ENCODE results near the gene SURF6. TPM values are rescaled to one million over a fixed set of nuclear protein-coding genes. Genes with fewer than 3 reads are reported as not detected.

Gene SURF6
- total RNA-seq, 1 donor from 2014 or later = 21.7 TPM

DNA sequence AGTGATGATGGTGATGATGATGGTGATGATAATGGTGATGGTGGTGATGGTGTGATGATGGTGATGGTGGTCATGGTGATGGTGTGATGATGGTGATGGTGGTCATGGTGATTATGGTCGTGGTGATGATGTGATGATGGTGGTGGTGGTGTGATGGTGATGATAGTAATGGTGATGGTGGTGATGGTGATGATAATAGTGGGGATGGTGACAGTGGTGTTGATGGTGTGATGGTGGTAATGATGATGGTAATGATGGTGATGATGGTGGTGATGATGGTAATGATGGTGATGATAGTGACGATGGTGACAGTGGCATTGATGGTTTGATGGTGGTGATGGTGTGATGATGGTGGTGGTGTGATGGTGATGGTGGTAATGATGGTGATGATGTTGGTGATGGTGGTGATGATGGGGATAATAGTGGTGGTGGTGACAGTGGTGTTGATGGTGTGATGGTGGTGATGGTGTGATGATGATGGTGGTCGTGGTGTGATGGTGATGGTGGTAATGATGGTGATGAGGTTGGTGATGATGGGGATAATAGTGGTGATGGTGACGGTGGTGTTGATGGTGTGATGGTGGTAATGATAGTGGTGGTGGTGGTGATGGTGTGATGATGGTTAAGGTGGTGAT, 46.6 kb upstream of the SURF6 start:
- no peaks in the 10 kb centered on the region for H3K36me3 Mint-ChIP-seq (ENCODE audit: low read depth, unreplicated experiment)
- H3K9me3 Mint-ChIP-seq (ENCODE audit: unreplicated experiment) = no peaks in the 10 kb centered on the region
- H3K27me3 Mint-ChIP-seq (ENCODE audit: unreplicated experiment) = peaks cover 2% of the 10 kb centered on the region
- H3K4me3 Mint-ChIP-seq (ENCODE audit: unreplicated experiment) = no peak overlapping the region
- H3K4me1 Mint-ChIP-seq (ENCODE audit: unreplicated experiment) = peaks cover 5% of the 10 kb centered on the region
- DNase-seq (ENCODE audit: low spot score) = no peak
- TF ChIP-seq, protein P1, sequence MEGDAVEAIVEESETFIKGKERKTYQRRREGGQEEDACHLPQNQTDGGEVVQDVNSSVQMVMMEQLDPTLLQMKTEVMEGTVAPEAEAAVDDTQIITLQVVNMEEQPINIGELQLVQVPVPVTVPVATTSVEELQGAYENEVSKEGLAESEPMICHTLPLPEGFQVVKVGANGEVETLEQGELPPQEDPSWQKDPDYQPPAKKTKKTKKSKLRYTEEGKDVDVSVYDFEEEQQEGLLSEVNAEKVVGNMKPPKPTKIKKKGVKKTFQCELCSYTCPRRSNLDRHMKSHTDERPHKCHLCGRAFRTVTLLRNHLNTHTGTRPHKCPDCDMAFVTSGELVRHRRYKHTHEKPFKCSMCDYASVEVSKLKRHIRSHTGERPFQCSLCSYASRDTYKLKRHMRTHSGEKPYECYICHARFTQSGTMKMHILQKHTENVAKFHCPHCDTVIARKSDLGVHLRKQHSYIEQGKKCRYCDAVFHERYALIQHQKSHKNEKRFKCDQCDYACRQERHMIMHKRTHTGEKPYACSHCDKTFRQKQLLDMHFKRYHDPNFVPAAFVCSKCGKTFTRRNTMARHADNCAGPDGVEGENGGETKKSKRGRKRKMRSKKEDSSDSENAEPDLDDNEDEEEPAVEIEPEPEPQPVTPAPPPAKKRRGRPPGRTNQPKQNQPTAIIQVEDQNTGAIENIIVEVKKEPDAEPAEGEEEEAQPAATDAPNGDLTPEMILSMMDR (IDR thresholded peaks at IDR 0.05; ENCODE audit: unreplicated experiment) = no peak
- H3K27ac Mint-ChIP-seq (ENCODE audit: unreplicated experiment) = no peak overlapping the region

DNA sequence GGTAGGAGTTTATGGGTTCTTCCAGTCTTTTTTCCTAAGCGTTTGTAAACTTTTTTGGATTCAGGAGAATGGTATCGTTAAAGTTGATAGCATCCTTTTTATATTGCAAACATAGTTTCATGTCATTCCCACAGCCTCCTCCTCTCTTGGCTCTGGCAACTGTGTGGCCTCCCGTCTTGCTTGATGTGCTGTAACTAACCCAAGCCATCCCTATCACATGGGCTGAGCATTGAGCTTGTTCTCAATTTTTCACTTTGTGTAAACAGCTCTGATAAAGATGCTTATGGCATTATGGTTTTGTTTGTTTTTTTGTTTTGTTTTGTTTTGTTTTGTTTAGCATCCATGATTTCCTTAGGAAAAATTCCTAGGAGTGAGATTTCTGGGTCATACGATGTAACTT, 44.7 kb upstream of the SURF6 start:
- no peak for DNase-seq (ENCODE audit: low spot score)
- no peaks in the 10 kb centered on the region for H3K27me3 Mint-ChIP-seq (ENCODE audit: unreplicated experiment)
- H3K4me1 Mint-ChIP-seq (ENCODE audit: unreplicated experiment) = peaks cover 5% of the 10 kb centered on the region
- TF ChIP-seq, protein P1 (IDR thresholded peaks at IDR 0.05; ENCODE audit: unreplicated experiment) = no peak
- no peaks in the 10 kb centered on the region for H3K9me3 Mint-ChIP-seq (ENCODE audit: unreplicated experiment)
- H3K27ac Mint-ChIP-seq (ENCODE audit: unreplicated experiment) = no peak overlapping the region
- no peak overlapping the region for H3K4me3 Mint-ChIP-seq (ENCODE audit: unreplicated experiment)
- H3K36me3 Mint-ChIP-seq (ENCODE audit: low read depth, unreplicated experiment) = no peaks in the 10 kb centered on the region

DNA sequence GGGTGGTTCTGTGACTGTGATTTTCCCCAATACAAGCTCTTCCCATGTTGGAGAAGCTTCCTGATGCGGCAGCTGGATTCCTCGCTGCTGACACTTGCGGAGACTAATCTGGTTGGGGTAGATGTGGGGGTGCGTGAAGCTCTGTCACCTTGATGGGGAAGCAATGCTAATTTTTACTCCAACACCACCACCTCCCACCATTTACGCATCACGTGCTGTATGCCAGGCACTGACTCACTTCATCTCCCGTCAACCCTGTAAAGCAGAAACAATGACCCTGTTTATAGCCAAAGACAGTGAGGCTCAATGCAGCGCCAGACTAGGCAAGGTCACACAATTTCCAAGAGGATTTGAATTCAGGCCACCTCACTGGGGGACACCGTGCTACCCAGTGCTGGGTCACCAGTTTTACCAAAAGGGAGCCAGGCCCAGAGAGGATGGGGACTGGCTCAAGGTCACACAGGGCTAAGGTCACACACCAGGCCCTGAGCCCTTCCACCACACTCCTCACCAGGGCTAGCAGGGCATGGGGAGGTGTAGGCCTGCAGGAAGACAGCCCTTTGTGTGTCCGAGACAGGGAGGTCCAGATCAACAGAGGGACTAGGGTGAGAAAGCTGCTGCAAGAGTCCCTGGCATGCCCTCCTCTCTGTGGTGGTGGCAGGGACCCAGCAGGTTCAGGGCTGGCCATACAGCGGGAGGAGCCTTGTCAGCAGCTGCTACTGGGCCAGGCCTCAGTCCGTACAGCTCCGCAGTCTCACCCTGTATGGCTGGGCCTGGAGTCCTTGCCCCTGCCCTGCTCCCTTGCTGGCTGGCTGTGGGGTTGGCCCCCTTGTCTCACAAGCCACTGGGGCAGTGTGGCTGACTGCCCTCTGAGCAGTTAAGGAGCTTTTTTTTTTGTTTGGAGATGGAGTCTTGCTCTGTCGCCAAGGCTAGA, 43.4 kb upstream of the SURF6 start:
- Mint-ChIP-seq H3K36me3 (ENCODE audit: low read depth, unreplicated experiment) (no peaks in the 10 kb centered on the region), H3K9me3 (ENCODE audit: unreplicated experiment) (no peaks in the 10 kb centered on the region), H3K27ac (ENCODE audit: unreplicated experiment) (no peak overlapping the region), H3K4me3 (ENCODE audit: unreplicated experiment) (no peak overlapping the region), H3K27me3 (ENCODE audit: unreplicated experiment) (peaks cover 8% of the 10 kb centered on the region), H3K4me1 (ENCODE audit: unreplicated experiment) (peaks cover 13% of the 10 kb centered on the region)
- TF ChIP-seq, protein P1 (IDR thresholded peaks at IDR 0.05; ENCODE audit: unreplicated experiment) = no peak
- no peak for DNase-seq (ENCODE audit: low spot score)

DNA sequence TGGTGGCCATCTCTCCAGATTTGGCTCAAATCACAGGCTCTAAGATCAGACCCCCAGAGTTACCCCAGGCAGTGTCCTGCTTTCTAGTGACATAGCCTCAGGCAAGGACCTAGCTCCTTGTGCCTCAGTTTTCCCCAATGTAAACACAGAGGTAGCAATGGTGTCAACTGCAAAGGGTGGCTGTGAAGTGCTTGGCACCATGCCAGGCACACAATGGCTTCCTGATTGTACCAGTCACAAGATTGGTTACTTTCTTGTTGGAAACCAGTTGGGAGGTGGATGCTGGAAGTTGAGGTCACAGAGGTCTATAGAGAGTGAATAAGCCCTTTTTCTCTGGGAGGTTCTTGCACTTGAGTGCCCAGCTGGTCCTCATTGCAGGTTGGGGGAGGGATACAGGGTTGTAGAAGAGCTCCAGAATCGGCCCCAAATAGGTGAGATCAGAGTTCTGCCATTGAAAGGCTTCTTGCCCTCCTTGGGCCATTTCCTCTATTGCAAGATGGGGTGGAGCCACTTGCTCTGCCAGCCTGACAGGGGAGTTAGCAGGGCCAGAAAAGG, 42.5 kb upstream of the SURF6 start:
- Mint-ChIP-seq H3K36me3 (ENCODE audit: low read depth, unreplicated experiment) (no peaks in the 10 kb centered on the region), H3K27ac (ENCODE audit: unreplicated experiment) (no peak overlapping the region), H3K9me3 (ENCODE audit: unreplicated experiment) (no peaks in the 10 kb centered on the region), H3K27me3 (ENCODE audit: unreplicated experiment) (peaks cover 8% of the 10 kb centered on the region), H3K4me1 (ENCODE audit: unreplicated experiment) (peaks cover 13% of the 10 kb centered on the region), H3K4me3 (ENCODE audit: unreplicated experiment) (no peak overlapping the region)
- TF ChIP-seq, protein P1 (IDR thresholded peaks at IDR 0.05; ENCODE audit: unreplicated experiment) = no peak
- DNase-seq (ENCODE audit: low spot score) = no peak

All from endothelial cell (in vitro differentiated cells).